GM18505 (cell line): ENCODE data around the gene TMEM60.

ENCODE experiments used
- ATAC-seq: cut with Tn5 transposase; IDR thresholded peaks from one replicate; pipeline ENCODE4 v1.9.1; 2021; ENCODE audit not compliant: unreplicated experiment
- POLR2A ChIP-seq: IDR thresholded peaks from 4 replicates; pipeline ENCODE4 v1.6.1; 2011; ENCODE audit warnings: borderline replicate concordance; ENCODE audit not compliant: insufficient read depth, insufficient read length; ENCODE audit errors: extremely low read depth

The TMEM60 gene

DNA sequence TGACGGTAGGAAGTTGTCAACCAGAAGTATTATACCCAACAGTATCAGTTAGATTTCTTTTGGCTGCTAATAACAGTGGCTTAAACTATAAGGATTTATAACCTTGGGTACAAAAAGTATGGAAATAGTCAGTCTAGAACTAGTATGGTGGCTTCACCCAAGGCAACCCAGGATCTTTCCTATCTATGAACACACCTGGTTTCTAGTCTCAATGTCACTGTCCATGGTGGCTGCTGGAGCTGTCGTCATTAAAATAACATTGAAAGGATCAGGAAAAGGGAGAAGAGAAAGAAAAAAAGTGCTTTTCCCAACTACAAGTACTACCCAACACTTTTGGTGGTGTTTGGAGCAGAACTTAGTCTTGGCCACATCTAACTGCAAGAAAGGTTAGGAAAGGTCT is 28.1 kb upstream of the TMEM60 start:
- no peak for ATAC-seq
- TF ChIP-seq POLR2A, result no peak

DNA sequence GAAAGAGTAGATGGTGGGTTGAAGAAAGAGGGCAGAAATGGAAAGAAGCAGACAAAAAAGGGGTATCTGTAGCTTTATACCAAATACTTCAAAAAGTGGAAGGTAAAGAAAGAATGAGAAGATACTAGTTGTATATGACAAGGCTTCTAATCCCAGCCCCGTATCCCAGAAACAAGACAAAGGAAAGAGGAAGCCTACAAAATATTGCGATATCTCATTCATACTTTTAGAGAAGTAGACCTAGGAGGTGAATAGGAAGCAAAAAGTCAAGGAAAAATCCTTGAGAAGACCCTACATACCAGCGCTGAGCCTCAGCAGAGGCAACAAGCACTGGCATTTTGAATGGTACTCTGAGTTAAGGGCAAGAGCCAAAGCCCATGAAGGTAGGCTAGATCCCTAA is 26.9 kb upstream of the TMEM60 start:
- no peak for ATAC-seq
- no peak for TF ChIP-seq POLR2A

DNA sequence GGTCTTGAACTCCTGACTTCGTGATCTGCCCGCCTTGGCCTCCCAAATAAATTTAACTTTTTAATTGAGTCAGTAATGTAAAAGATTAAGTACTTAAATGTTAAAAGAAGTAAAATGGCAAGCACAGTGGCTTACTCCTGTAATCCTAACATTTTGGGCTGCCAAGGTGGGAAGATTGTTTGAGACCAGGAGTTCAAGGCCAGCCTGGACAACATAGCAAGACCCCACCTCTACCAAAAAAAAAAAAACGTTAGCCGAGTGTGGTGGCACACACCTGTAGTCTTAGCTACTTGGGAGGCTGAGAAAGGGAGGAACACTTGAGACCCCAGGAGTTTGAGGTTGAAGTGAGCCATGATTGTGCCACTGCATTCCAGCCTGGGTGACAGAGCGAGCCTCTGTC is 26.4 kb upstream of the TMEM60 start:
- ATAC-seq, result no peak
- TF ChIP-seq POLR2A, result no peak

- ATAC-seq, result no peak
- no peak for TF ChIP-seq POLR2A
Observed at GRCh38 chr7:77823787-77824186, 25.6 kb upstream of the TMEM60 start.

DNA sequence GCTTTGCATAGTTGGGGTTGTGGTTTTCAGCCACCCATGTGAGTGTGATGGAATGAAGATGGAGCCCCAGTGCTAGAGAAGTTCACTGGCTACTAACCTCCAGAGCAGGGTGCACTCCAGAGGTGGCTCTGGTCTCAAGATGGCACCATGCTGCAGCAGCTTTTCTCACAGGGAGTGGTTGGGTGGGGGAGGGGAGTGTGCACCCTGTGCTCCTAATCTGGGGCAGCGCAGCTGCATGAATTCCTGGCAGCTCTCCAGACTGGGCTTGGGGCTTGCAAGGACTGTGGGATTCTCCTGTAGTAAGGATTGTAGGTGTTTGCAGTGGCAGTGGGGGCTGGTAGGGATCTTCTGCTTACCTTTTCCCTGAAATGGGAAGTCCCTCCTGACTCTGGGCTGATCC is 24.0 kb upstream of the TMEM60 start:
- no peak for ATAC-seq
- TF ChIP-seq POLR2A, result no peak

DNA sequence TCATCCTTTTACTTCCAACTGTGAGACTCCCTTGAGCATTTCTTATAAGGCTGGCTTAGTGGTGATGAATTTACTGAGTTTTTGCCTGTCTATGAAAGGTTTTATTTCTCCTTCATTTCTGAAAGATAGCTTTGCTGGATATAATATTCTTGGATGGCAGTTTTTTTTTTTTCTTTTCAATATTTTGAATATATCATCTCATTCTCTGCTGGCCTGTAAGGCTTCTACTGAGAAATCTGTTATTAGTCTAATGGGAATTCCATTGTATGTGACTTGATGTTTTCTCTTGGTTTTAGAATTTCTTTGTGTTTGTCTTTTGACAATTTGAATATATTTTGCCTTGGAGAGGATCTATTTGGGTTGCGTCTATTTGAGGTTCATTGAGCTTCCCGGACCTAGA is 22.7 kb upstream of the TMEM60 start:
- no peak for ATAC-seq
- no peak for TF ChIP-seq POLR2A

DNA sequence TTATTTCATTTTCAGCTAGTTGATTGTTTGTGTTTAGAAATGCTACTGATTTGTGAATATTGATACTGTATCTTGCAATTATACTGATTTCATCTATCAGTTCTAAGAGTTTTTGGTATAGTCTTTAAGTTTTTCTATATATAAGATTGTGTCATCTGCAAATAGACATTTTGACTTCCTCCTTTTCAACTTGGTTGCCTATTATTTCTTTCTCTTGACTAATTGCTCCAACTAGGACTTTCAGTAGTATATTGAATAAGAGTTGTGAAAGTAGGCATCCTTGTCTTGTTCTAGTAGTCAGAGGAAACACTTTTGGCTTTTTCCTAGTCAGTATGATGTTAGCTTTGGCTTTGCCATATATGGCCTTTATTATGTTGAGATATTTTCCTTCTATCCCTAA is 20.8 kb upstream of the TMEM60 start:
- no peak for ATAC-seq

GRCh38 chr7:77813180-77813579 is 14.9 kb upstream of the TMEM60 start:
- ATAC-seq, result no peak
- no peak for TF ChIP-seq POLR2A

More for the DNA sequence above, 20.8 kb upstream of the TMEM60 start:
- TF ChIP-seq POLR2A, result no peak

GRCh38 chr7:77812290-77812685 is 14.1 kb upstream of the TMEM60 start:
- TF ChIP-seq POLR2A, result no peak
- no peak for ATAC-seq

GRCh38 chr7:77811516-77812289 is 13.5 kb upstream of the TMEM60 start:
- no peak for TF ChIP-seq POLR2A
- ATAC-seq, result no peak

- no peak for ATAC-seq
- TF ChIP-seq POLR2A, result no peak
Observed at GRCh38 chr7:77808517-77808916, 10.3 kb upstream of the TMEM60 start.

DNA sequence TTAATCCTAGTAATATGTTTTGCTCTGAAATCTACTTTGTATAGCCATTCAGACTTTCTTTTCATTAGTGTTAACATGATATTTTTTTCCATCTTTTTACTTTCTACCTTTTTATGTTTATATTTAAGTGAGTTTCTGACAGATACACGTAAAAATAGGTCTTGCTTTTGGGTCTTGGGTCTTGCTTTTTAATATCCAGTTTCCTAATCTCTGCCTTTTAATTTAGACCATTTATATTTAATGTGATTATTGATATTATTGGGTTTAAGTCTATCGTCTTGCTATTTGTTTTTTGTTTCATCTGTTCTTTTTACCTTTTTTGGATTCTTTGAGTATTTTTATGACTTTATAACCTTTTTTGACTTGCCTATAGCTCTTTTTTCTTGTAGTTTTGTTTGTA is 8.2 kb upstream of the TMEM60 start:
- ATAC-seq, result no peak
- TF ChIP-seq POLR2A, result no peak

- no peak for TF ChIP-seq POLR2A
- no peak for ATAC-seq
Observed at GRCh38 chr7:77802557-77803405, 4.5 kb upstream of the TMEM60 start.

DNA sequence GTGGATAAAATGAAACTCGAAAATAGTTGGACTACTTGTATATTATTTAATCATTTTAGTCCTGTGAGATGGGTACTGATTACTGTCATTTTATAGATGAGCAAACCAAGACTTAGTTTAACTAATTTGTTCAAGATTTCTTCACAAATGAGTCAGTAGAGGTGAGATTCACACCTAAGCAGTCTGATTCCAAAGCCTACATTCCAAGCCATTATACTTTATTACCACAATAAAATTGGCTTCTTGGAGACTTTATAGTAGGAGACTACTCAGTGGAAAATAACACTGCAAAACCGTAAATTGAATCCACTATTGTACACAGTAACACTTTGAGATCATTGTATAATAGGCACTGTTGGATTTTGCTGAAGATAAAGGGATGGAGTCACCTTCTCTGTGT is 2.5 kb upstream of the TMEM60 start:
- TF ChIP-seq POLR2A, result no peak
- ATAC-seq, result no peak
